C4-2B (cell line): ENCODE data around the gene RALGAPA2.

Source experiments
- H3K27ac ChIP-seq: fragments of 450-650 bp; 2 replicates; pipeline ENCODE4 v1.5.1; 2017
- CTCF ChIP-seq: fragments of 450-650 bp; conservative IDR thresholded peaks from 2 replicates; pipeline ENCODE4 v1.5.1; 2017; ENCODE audit warnings: mild to moderate bottlenecking
- ZFX ChIP-seq: fragments of 450-650 bp; IDR thresholded peaks from 2 replicates; pipeline ENCODE4 v1.6.1; 2017

RALGAPA2 gene

GRCh38 chr20:20747298-20747697 lies 34.9 kb upstream of the RALGAPA2 start:
- H3K27ac ChIP-seq = no peak overlapping the region
- TF ChIP-seq CTCF (no peak), ZFX (no peak)

- TF ChIP-seq CTCF = no peak
- TF ChIP-seq ZFX = no peak
- H3K27ac ChIP-seq = peak overlapping the region; percentile 80
Measured at GRCh38 chr20:20744170-20744725, 31.8 kb upstream of the RALGAPA2 start.

GRCh38 chr20:20743511-20744169 lies 31.2 kb upstream of the RALGAPA2 start:
- TF ChIP-seq ZFX = no peak
- H3K27ac ChIP-seq = peak overlapping the region; percentile 80

- no peak overlapping the region for H3K27ac ChIP-seq
- TF ChIP-seq CTCF (no peak), ZFX (no peak)
Measured at GRCh38 chr20:20741087-20742045, 28.9 kb upstream of the RALGAPA2 start.

GRCh38 chr20:20740541-20740940 lies 28.1 kb upstream of the RALGAPA2 start:
- no peak for TF ChIP-seq ZFX
- no peak overlapping the region for H3K27ac ChIP-seq

- TF ChIP-seq ZFX (no peak), CTCF (no peak)
- H3K27ac ChIP-seq = 0 out of 2 replicates have a peak overlapping the region, but pooled peaks have one; percentile 6
Measured at GRCh38 chr20:20737158-20737557, 24.7 kb upstream of the RALGAPA2 start.

GRCh38 chr20:20736303-20736702 lies 23.9 kb upstream of the RALGAPA2 start:
- TF ChIP-seq CTCF (no peak), ZFX (no peak)
- H3K27ac ChIP-seq = no peak overlapping the region

GRCh38 chr20:20734475-20734948 lies 22.1 kb upstream of the RALGAPA2 start:
- no peak overlapping the region for H3K27ac ChIP-seq
- TF ChIP-seq CTCF (no peak), ZFX (no peak)
